ENCODE measurements around the gene ARL13B.

DNA sequence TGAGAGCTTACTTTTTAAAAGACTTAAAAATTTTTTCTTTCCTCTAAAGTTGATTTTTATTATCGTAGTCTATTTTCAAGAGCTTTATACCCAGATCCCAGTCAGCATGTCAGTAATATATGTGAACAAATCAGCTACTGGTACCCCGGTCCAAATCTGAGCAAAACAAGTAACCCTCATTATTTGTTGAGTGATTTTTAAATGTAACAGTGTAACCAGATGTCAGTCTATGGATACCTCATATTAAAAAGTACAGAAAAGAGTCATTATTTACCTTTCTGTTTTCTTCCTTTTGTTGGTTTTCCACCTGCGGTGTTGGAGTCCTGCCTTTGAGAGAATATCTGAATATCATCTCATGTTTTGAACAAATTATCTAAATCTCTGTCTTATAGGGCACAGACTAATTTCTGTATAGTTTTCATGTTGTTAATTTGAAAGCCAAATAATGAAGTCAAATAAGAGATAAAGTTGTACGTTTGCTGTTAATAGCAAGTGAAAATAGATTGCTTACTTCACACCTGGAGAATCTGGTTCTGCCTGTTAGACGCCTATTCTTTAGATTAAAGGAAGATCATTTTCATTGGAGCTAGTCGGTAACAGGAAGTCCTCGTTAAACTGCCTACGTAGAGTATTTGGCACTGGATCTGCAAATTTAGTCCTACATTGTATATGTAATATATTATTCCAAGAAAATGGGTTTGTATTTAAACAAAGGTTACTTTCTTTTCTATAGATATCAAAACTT is 48.3 kb downstream of the ARL13B start, which contains the start of gene STX19:
- TF ChIP-seq CTCF (conservative IDR thresholded peaks at IDR 0.05; ENCODE audit: low read depth, low read length) (no peak), EZH2 (IDR thresholded peaks at IDR 0.05; ENCODE audit: borderline replicate concordance, low read depth, low read length, poor library complexity, severe bottlenecking) (no peak)

Measured in A673 (cell line).